ENCODE results near the gene POLR3B. TPM values are rescaled to one million over a fixed set of nuclear protein-coding genes. Genes with fewer than 3 reads are reported as not detected.

The POLR3B gene
- polyA plus RNA-seq, 3 donors, result 1.7 to 2.6 (median 2.0) TPM

DNA sequence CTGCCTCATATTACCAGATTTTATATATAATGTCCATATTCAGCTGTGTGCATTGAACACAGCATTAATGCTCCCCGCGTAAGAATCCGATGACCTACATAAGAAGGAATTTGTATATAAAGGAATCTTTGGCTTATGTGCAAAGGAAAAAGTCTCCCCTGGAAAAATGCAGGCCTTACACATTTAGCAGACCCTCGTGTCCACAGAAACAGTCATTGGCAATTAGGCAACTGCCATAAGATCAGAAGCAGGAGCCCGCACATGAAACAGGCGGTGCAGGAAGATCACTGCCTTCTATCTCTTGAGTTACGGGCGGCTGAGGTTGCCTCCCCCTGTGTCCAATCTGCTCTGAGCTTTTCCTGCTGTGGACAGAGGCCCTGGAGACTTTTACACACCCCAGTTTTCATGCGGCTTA lies 162.1 kb downstream of the POLR3B start:
- Mint-ChIP-seq H3K27me3 (ENCODE audit: low read depth in 3 of 3) (peaks cover 4 to 7% (median 6%) of the 10 kb centered on the region in 3 donors), H3K9me3 (peaks cover 0 to 6% (median 0%) of the 10 kb centered on the region in 7 donors), H3K27ac (no peak overlapping the region), H3K4me3 (no peak overlapping the region), H3K4me1 (no peaks in the 10 kb centered on the region), H3K36me3 (no peaks in the 10 kb centered on the region)
- Histone ChIP-seq H3K4me2 (replicated peaks; ENCODE audit: extremely low read depth, low read length, poor library complexity, severe bottlenecking) (no peak overlapping the region), H3K27me3 (ENCODE audit: control insufficient read depth in 2 of 2, insufficient read depth in 2 of 2, low read length in 2 of 2) (no peaks in the 10 kb centered on the region), H3K79me2 (ENCODE audit: insufficient read depth, low read length) (no peaks in the 10 kb centered on the region), H3K4me3 (replicated peaks in 1 of 3; ENCODE audit: low read depth in 2 of 3, low read length in 3 of 3) (no peak overlapping the region), H3K4me1 (ENCODE audit: control insufficient read depth in 1 of 2, insufficient read depth in 2 of 2, low read length in 2 of 2) (no peaks in the 10 kb centered on the region), H3K9ac (ENCODE audit: insufficient read depth, low read length, poor library complexity, severe bottlenecking) (no peak overlapping the region), H3K9me3 (replicated peaks in 1 of 2; ENCODE audit: control insufficient read depth in 1 of 2, insufficient read depth in 1 of 2, low read length in 2 of 2) (no peaks in the 10 kb centered on the region), H4K20me1 (ENCODE audit: insufficient read depth, low read length) (no peaks in the 10 kb centered on the region), H3K36me3 (replicated peaks in 1 of 2; ENCODE audit: control insufficient read depth in 1 of 2, insufficient read depth in 2 of 2, low read length in 2 of 2) (no peaks in the 10 kb centered on the region), H2AFZ (ENCODE audit: insufficient read depth, low read depth, low read length, poor library complexity, severe bottlenecking) (no peak overlapping the region), H3K27ac (ENCODE audit: low read depth in 1 of 2, low read length in 2 of 2) (no peak overlapping the region)
- WGBS (ENCODE audit: insufficient coverage), result 98% methylated on average over 5 of the region's 9 CpGs
- no peak for DNase-seq
- intact Hi-C loops (cut with micrococcal nuclease), result no loop called here
- TF ChIP-seq, protein P1, sequence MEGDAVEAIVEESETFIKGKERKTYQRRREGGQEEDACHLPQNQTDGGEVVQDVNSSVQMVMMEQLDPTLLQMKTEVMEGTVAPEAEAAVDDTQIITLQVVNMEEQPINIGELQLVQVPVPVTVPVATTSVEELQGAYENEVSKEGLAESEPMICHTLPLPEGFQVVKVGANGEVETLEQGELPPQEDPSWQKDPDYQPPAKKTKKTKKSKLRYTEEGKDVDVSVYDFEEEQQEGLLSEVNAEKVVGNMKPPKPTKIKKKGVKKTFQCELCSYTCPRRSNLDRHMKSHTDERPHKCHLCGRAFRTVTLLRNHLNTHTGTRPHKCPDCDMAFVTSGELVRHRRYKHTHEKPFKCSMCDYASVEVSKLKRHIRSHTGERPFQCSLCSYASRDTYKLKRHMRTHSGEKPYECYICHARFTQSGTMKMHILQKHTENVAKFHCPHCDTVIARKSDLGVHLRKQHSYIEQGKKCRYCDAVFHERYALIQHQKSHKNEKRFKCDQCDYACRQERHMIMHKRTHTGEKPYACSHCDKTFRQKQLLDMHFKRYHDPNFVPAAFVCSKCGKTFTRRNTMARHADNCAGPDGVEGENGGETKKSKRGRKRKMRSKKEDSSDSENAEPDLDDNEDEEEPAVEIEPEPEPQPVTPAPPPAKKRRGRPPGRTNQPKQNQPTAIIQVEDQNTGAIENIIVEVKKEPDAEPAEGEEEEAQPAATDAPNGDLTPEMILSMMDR (IDR thresholded peaks at IDR 0.05), result no peak

DNA sequence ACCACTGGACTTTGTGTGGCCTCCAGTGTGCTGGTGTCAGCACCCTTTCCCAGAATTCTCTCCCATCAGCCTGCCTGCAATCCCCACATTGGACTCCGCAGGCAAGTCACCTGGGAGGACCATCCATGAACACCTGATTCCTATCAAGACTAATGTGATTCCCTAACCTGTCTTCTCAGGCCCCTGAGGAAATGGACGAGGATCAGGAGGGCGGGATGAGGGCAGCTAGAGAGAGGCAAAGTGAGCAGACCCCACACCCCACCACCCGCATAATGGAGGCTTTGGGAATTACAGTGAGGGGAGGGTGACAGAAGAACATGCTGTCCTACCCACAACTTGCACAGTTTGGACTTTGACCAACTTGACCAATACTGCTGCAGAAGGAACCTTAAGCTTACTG lies 164.4 kb downstream of the POLR3B start:
- Histone ChIP-seq H3K4me1 (ENCODE audit: control insufficient read depth in 1 of 2, insufficient read depth in 2 of 2, low read length in 2 of 2) (no peaks in the 10 kb centered on the region), H3K36me3 (replicated peaks in 1 of 2; ENCODE audit: control insufficient read depth in 1 of 2, insufficient read depth in 2 of 2, low read length in 2 of 2) (no peaks in the 10 kb centered on the region)
- no peak overlapping the region for H3K27ac Mint-ChIP-seq

More for the DNA sequence above, 164.4 kb downstream of the POLR3B start:
- Mint-ChIP-seq H3K4me1 (no peaks in the 10 kb centered on the region), H3K9me3 (peaks cover 0 to 6% (median 0%) of the 10 kb centered on the region in 7 donors), H3K36me3 (no peaks in the 10 kb centered on the region), H3K4me3 (no peak overlapping the region), H3K27me3 (ENCODE audit: low read depth in 3 of 3) (peaks cover 4 to 8% (median 8%) of the 10 kb centered on the region in 3 donors)
- Histone ChIP-seq H3K4me2 (replicated peaks; ENCODE audit: extremely low read depth, low read length, poor library complexity, severe bottlenecking) (no peak overlapping the region), H3K27ac (ENCODE audit: low read depth in 1 of 2, low read length in 2 of 2) (no peak overlapping the region), H2AFZ (ENCODE audit: insufficient read depth, low read depth, low read length, poor library complexity, severe bottlenecking) (no peak overlapping the region), H4K20me1 (ENCODE audit: insufficient read depth, low read length) (no peaks in the 10 kb centered on the region), H3K79me2 (ENCODE audit: insufficient read depth, low read length) (no peaks in the 10 kb centered on the region), H3K9me3 (replicated peaks in 1 of 2; ENCODE audit: control insufficient read depth in 1 of 2, insufficient read depth in 1 of 2, low read length in 2 of 2) (no peaks in the 10 kb centered on the region), H3K27me3 (ENCODE audit: control insufficient read depth in 2 of 2, insufficient read depth in 2 of 2, low read length in 2 of 2) (peaks cover 2 to 3% of the 10 kb centered on the region in 2 donors), H3K4me3 (replicated peaks in 1 of 3; ENCODE audit: low read depth in 2 of 3, low read length in 3 of 3) (no peak overlapping the region), H3K9ac (ENCODE audit: insufficient read depth, low read length, poor library complexity, severe bottlenecking) (no peak overlapping the region)
- DNase-seq, result no peak
- no CpG with 5 or more reads among the region's 4 CpGs for WGBS (ENCODE audit: insufficient coverage)
- TF ChIP-seq, protein P1 (IDR thresholded peaks at IDR 0.05), result no peak
- intact Hi-C loops (cut with micrococcal nuclease), result no loop called here

Data from CD14-positive monocyte (primary cell).